Measurements from ENCODE around the gene ABCC10.
"Not testable (repeated sequence)": the region's sequence is repeated elsewhere in the genome, so short reads cannot be mapped to it uniquely, and the experiment has no call there.

Gene ABCC10

DNA sequence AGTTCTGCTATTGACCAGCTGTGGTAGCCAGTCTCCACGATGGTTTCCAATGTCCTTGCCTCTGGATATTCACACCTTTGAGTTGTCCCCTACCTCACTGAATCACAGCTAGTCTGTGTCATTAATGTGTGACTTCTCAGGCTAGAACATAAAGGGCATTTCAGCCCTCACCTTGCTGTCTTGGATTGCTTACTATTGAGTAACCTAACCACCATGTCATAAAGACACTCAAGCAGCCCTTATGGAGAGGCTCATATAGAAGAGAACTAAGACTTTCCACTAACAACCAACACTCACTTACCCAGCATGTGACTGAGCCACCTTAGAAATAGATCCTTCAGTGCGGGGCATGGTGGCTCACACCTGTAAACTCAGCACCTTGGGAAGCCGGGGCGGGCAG lies 19.1 kb upstream of the ABCC10 start:
- DNase-seq: no peak

GRCh38 chr6:43410776-43411175 lies 16.6 kb upstream of the ABCC10 start:
- not testable (repeated sequence) for DNase-seq

- no peak for DNase-seq
Measured at GRCh38 chr6:43412541-43412940, 14.8 kb upstream of the ABCC10 start.

DNA sequence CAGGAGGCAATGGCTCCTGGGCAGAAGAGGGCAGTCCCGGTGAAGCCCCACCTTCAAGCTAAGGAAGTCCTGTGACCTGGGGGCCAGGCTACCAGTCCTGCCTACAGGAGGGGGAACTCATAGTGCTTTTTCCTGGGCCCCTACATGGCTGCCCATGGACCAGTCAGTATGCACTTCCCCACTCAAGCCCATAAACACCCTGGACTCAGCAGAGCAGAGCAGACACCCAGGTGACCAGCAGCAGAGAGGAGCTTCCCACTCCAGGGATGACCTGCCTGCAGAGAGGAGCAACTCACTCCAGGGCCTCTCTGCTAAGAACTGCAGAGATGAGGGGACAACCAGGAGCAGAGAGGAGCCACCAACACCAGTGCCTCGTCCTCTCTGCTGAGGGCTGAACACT lies 14.3 kb upstream of the ABCC10 start:
- DNase-seq: no peak

- not testable (repeated sequence) for DNase-seq
Measured at GRCh38 chr6:43415275-43415674, 12.1 kb upstream of the ABCC10 start.

DNA sequence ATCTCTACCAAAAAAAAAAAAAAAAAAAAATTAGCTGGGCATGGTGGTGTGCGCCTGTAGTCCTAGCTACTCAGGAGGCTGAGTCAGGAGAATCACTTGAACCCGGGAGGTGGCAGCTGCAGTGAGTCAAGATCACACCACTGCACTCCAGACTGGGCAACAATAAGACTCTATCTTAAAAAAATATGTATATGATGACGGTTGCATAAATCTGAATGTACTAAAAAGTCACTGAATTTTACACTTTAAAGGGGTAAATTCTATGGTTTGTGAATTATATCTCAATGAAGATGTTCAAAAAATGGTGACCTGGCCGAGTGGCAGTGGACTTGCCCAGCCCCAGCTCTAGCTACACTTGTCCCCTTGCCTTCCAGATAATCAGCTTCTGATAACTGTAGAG lies 10.4 kb upstream of the ABCC10 start:
- no peak for DNase-seq

GRCh38 chr6:43420012-43420709 lies 7.2 kb upstream of the ABCC10 start:
- no peak for DNase-seq

- DNase-seq: no peak
Measured at GRCh38 chr6:43421831-43422230, 5.5 kb upstream of the ABCC10 start.

DNA sequence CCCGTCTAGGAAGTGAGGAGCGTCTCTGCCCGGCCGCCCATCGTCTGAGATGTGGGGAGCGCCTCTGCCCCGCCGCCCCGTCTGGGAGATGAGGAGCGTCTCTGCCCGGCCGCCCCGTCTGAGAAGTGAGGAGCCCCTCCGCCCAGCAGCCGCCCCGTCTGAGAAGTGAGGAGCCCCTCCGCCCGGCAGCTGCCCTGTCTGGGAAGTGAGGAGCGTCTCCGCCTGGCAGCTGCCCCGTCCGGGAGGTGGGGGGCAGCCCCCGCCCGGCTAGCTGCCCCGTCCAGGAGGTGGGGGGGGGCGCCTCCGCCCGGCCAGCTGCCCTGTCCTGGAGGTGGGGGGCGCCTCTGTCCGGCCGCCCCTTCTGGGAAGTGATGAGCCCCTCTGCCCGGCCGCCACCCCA lies 2.3 kb upstream of the ABCC10 start:
- DNase-seq: not testable (repeated sequence)

GRCh38 chr6:43426928-43427405 lies 374 bp upstream of the ABCC10 start:
- no peak for DNase-seq

GRCh38 chr6:43428112-43428570 lies 800 bp downstream of the ABCC10 start:
- DNase-seq: no peak

DNA sequence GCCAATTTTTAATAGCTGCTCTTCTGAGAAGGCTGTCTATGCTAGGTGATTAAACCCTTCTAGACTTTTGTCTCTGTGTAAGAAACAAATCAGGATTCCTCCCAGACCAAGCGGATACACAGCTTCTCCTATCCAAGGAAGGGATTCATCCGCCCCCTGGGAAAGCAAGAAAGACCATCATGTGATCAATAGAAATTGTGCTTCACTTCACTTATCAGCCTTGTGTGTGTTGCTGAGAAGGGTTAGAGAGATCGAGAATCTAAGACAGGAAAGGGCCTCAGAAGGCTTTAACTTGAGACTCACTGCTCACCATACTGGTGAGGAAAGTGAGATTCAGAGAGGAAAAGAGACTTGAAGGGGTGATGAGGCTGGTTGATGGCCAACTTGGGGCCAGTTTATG lies 1.5 kb downstream of the ABCC10 start:
- no peak for DNase-seq

DNA sequence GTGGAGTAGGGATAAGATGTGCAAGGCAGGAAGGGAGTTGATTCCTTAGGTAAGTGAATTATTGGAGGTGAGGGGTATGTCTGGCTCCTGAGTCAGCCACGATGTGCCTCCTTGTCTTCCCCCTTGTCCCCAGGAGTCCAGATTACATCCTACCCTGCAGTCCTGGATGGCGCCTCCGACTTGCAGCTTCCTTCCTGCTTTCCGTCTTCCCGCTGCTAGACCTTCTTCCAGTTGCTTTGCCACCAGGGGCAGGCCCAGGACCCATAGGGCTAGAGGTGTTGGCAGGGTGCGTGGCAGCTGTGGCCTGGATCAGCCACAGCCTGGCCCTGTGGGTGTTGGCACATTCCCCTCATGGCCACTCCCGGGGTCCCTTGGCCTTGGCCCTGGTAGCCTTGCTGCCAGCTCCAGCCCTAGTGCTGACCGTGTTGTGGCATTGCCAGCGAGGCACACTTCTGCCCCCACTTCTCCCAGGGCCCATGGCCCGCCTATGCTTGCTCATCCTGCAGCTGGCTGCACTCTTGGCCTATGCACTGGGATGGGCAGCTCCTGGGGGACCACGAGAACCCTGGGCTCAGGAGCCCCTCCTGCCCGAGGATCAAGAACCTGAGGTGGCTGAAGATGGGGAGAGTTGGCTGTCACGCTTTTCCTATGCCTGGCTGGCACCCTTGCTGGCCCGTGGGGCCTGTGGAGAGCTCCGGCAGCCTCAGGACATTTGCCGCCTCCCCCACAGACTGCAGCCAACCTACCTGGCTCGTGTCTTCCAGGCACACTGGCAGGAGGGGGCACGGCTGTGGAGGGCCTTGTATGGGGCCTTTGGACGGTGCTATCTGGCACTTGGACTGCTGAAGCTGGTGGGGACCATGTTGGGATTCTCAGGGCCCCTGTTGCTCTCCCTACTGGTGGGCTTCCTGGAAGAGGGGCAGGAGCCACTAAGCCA lies 4.9 kb downstream of the ABCC10 start:
- no peak for DNase-seq

- no peak for DNase-seq
Measured at GRCh38 chr6:43433148-43433547, 5.8 kb downstream of the ABCC10 start.

DNA sequence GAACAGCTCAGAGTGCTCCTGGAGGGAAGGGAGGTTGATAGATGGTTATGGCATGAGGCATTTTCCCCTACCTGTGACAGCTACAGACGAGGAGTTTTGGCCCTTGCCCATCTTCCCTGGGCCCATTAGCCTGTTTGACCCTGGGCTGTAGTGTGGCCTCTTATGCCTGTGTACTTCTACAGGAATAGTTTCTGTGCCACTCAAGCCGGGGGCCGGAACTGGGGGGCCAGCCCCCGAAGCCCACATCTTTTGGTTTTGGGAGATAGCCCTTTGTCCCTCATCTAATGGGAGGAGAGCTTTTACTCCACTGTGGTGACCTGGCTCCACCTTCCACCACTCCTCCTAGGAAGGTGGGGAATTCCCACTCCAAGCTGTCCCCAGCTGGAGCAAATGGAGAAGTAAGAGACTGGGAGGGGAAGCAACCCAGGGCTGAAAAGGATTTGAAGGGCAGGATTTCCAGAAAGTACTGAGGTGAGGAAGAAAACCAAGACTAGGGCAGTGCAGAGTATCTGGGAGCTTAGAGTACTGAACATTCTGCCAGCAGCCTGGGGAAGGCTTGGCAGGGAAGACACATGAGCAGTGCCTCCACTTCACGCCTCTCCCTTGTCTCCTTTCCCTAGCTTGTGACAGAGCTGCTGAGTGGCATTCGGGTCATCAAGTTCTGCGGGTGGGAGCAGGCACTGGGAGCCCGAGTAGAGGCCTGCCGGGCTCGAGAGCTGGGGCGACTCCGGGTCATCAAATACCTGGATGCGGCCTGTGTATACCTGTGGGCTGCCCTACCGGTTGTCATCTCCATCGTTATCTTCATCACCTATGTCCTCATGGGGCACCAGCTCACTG lies 6.9 kb downstream of the ABCC10 start:
- no peak for DNase-seq

GRCh38 chr6:43434943-43435342 lies 7.6 kb downstream of the ABCC10 start:
- DNase-seq: no peak

DNA sequence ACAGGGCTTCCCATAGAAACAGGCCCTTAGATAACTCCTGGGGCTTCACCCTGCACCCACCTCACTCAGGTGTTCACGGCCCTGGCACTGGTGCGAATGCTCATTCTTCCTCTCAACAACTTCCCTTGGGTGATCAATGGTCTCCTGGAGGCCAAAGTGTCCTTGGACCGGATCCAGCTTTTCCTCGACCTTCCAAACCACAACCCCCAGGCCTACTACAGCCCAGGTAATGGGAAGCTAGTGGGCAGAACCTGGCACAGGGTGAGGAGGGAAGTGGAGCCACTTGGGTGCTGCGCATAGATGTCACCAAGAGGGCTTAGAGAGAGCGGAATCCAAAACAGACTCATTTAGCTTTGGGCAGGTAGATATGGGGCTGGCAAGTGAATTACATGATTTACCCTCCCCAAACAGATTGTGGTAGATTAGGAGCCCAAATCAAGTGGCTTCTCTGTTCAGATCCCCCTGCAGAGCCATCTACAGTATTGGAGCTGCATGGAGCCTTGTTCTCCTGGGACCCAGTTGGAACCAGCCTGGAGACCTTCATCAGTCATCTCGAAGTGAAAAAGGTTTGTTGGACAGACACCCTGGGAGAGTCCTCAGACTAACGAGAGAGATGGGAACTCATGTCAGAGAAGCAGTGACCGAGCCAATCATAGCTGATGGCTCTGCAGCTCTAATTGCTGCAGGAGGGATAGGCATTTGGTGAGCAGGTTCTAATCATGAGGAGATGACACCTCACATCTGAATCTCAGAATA lies 8.5 kb downstream of the ABCC10 start:
- no peak for DNase-seq

- no peak for DNase-seq
Measured at GRCh38 chr6:43436577-43437282, 9.4 kb downstream of the ABCC10 start.

DNA sequence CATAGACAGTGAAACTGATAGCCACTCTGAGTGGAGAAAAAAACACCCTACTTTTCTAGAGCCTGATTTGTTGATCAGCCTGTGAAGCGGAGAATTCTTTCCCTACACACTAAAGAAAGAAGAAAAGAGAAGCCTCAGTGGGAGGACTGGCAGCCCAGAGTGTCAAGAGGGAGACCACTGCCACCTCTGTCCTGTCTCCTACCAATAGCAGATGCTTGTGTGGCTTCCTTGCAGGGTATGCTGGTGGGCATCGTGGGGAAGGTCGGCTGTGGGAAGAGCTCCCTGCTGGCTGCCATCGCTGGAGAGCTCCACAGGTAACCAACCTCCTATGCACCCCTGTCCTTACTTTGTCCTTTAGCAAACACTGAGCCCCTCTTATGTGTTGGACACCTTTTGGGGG lies 10.4 kb downstream of the ABCC10 start:
- no peak for DNase-seq

DNA sequence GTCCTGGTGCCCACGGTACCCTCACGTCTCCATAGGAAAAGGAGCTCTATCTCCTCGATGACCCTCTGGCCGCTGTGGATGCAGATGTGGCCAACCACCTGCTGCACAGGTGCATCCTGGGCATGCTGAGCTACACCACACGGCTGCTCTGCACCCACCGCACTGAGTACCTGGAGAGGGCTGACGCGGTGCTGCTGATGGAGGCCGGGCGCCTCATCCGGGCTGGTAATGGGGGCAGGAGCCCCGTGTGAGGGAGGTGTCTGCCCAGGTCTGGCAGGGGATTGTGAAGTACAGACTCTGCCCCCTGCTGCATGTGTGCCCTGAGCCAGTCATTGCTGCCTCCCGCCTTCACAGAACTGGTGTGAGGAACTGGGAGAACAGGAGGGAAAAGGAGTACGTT lies 15.6 kb downstream of the ABCC10 start:
- no peak for DNase-seq

GRCh38 chr6:43444036-43444435 lies 16.7 kb downstream of the ABCC10 start:
- DNase-seq: no peak

DNA sequence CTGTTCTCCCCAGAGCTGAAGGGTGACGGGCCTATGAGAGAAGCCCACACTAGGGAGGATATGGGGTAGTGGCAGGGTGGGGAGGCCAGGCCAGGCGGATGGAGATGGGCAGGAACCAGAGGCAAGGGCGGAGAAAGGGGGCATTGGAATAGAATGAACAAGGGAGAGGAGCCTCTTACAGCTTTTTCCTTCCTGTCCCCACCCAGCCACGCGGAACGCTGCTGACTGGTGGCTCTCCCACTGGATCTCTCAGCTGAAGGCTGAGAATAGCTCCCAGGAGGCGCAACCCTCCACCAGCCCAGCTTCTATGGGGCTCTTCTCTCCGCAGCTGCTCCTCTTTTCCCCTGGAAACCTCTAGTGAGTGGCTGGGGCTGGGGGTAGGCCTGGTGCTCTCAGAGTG lies 17.2 kb downstream of the ABCC10 start:
- no peak for DNase-seq
